Lower lobe of right lung (tissue), 2 donors: ENCODE measurements around the gene CDC40. TPM values are rescaled to one million over a fixed set of nuclear protein-coding genes. Genes with fewer than 3 reads are reported as not detected.
"Not testable (repeated sequence)": the region's sequence is repeated elsewhere in the genome, so short reads cannot be mapped to it uniquely, and the experiment has no call there.

ENCODE experiments used
- ATAC-seq, 2 donors: fragments of 200-7000 bp; cut with Tn5 transposase; one replicate each; pipeline ENCODE4 v1.9.1; 2020 to 2022; ENCODE audit warnings: mild to moderate bottlenecking in 2 of 2, moderate library complexity in 2 of 2
- DNase-seq: peaks from one replicate; pipeline ENCODE4 v3.0.0-alpha.2; 2020
- H3K27ac ChIP-seq: fragments of 200-600 bp; one replicate; pipeline ENCODE4 v1.8.0; 2022
- H3K27me3 ChIP-seq: fragments of 200-600 bp; one replicate; pipeline ENCODE4 v1.8.0; 2022; ENCODE audit warnings: low read depth
- H3K36me3 ChIP-seq: fragments of 200-600 bp; one replicate; pipeline ENCODE4 v1.8.0; 2022; ENCODE audit warnings: mild to moderate bottlenecking
- H3K4me1 ChIP-seq: fragments of 200-600 bp; one replicate; pipeline ENCODE4 v1.8.0; 2022
- H3K4me3 ChIP-seq: fragments of 200-600 bp; one replicate; pipeline ENCODE4 v1.8.0; 2022; ENCODE audit warnings: mild to moderate bottlenecking
- H3K9me3 ChIP-seq: fragments of 200-600 bp; one replicate; pipeline ENCODE4 v1.8.0; 2022
- CTCF ChIP-seq: fragments of 200-600 bp; IDR thresholded peaks from one replicate; pipeline ENCODE4 v1.8.0; 2022; ENCODE audit warnings: antibody characterized with exemption, mild to moderate bottlenecking
- intact Hi-C: fragments of 100-400 bp; cut with DNase I; formaldehyde crosslinking; loops from one replicate; pipeline ENCODE4 v1.11.0; 2022
- total RNA-seq: library from RNA; stranded (reverse); fragmentation: NEBNext Ultra II Directional; extraction: Animal tissue kit (Norgen Biotek cat#: 25700); gene quantifications from one replicate; pipeline ENCODE4 v1.2.1, GENCODE V29; 2021
- donor health status: DM: no; HTN: yes; CAD: no; lungs with severe emphysema.

CDC40 gene
- total RNA-seq, 1 donor from 2014 or later = 27.9 TPM

- intact Hi-C loops = no loop called here
- Histone ChIP-seq H3K36me3 (no peaks in the 10 kb centered on the region), H3K4me1 (no peaks in the 10 kb centered on the region), H3K27me3 (no peaks in the 10 kb centered on the region), H3K27ac (no peak overlapping the region), H3K9me3 (no peaks in the 10 kb centered on the region), H3K4me3 (no peak overlapping the region)
- DNase-seq (no peak), ATAC-seq (no peak)
- TF ChIP-seq CTCF = no peak
Measured at GRCh38 chr6:110256366-110256765, 76.1 kb downstream of the CDC40 start.

GRCh38 chr6:110265273-110265672, 85.0 kb downstream of the CDC40 start:
- Histone ChIP-seq H3K27me3 (no peaks in the 10 kb centered on the region), H3K4me1 (no peaks in the 10 kb centered on the region), H3K9me3 (no peaks in the 10 kb centered on the region), H3K36me3 (no peaks in the 10 kb centered on the region), H3K4me3 (no peak overlapping the region), H3K27ac (no peak overlapping the region)
- TF ChIP-seq CTCF = no peak
- ATAC-seq (no peak), DNase-seq (no peak)
- intact Hi-C loops = no loop called here

- Histone ChIP-seq H3K27me3 (no peaks in the 10 kb centered on the region), H3K9me3 (no peaks in the 10 kb centered on the region), H3K4me1 (no peaks in the 10 kb centered on the region), H3K36me3 (no peaks in the 10 kb centered on the region), H3K4me3 (no peak overlapping the region), H3K27ac (no peak overlapping the region)
- no peak for ATAC-seq
- intact Hi-C loops = no loop called here
- no peak for DNase-seq
- TF ChIP-seq CTCF = no peak
Measured at GRCh38 chr6:110266996-110267395, 86.8 kb downstream of the CDC40 start.

- intact Hi-C loops = no loop called here
- ATAC-seq (no peak), DNase-seq (no peak)
- H3K4me3 ChIP-seq = no peak overlapping the region
- H3K27ac ChIP-seq = no peak overlapping the region
- H3K27me3 ChIP-seq = no peaks in the 10 kb centered on the region
- H3K36me3 ChIP-seq = no peaks in the 10 kb centered on the region
- H3K4me1 ChIP-seq = no peaks in the 10 kb centered on the region
- TF ChIP-seq CTCF = no peak
- no peaks in the 10 kb centered on the region for H3K9me3 ChIP-seq
Measured at GRCh38 chr6:110269623-110270022, 89.4 kb downstream of the CDC40 start.

GRCh38 chr6:110270165-110270564, 89.9 kb downstream of the CDC40 start:
- no peak for TF ChIP-seq CTCF
- H3K36me3 ChIP-seq = no peaks in the 10 kb centered on the region
- H3K4me3 ChIP-seq = no peak overlapping the region
- no peaks in the 10 kb centered on the region for H3K27me3 ChIP-seq
- ATAC-seq = no peak
- H3K9me3 ChIP-seq = no peaks in the 10 kb centered on the region
- no peak overlapping the region for H3K27ac ChIP-seq
- H3K4me1 ChIP-seq = no peaks in the 10 kb centered on the region
- intact Hi-C loops = no loop called here
- DNase-seq = no peak

GRCh38 chr6:110271732-110272022, 91.5 kb downstream of the CDC40 start:
- no peak overlapping the region for H3K27ac ChIP-seq
- no peak for ATAC-seq
- TF ChIP-seq CTCF = no peak
- DNase-seq = no peak
- H3K36me3 ChIP-seq = no peaks in the 10 kb centered on the region
- no peaks in the 10 kb centered on the region for H3K27me3 ChIP-seq
- no peaks in the 10 kb centered on the region for H3K9me3 ChIP-seq
- no peak overlapping the region for H3K4me3 ChIP-seq
- no peaks in the 10 kb centered on the region for H3K4me1 ChIP-seq
- intact Hi-C loops = no loop called here

GRCh38 chr6:110272781-110273180, 92.6 kb downstream of the CDC40 start:
- H3K9me3 ChIP-seq, H3K4me1 ChIP-seq, H3K36me3 ChIP-seq, H3K27me3 ChIP-seq, ATAC-seq, H3K4me3 ChIP-seq, H3K27ac ChIP-seq, DNase-seq, intact Hi-C loops: not testable (repeated sequence)
